Measurements from ENCODE around the gene NSFL1C.
"Not testable (repeated sequence)": the region's sequence is repeated elsewhere in the genome, so short reads cannot be mapped to it uniquely, and the experiment has no call there.

The NSFL1C gene

DNA sequence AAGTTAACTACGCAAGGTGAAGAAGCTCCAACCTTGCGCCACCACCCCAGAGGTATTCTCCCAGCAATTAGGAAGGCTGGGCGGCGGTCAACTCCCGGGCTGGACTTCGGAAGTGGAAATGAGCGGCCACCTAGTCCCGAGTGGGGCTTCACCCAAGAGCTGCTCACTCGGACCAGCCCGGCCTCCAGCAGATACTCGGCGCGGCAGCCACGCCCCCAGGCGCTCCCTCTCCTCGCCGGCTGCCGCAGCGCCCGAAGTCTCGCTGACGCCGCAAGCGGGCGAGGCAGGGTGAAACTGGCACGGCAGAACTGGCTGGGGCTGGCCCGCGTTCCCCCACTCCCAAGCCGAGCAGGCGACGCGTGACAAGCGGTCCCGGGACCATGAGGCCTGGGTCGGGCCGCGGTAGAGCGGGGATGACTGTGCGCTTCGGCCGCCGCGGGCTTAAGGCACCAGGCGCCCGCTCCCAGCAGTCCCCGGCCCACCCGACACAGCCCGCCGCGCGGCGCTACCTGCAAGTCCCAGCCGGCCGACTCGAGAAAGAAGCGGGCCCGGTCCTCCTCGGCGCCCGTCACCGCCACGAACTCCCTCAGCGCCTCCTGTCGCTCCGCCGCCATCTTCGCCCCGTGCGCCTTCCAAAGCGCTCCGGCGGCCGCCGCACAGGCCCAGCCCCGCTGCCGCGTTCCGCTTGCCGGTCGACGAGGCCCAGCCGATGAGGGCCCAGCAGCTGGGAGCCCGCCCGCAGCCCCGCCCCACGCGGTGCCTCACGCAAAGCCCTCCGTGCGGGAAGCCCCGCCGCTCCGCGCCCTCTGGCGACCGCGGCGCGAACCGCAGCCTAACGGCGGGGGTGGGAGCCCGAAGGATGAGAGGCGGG is at the start of gene NSFL1C:
Gene NSFL1C (minus strand): TSS at position 639 of the 871 bp plus-strand sequence. CDS start 25 bp downstream, at position 614.
- peak; percentile 98 to 99 for DNase-seq (ENCODE audit: low spot score in 2 of 2)
- Mint-ChIP-seq H3K4me3 (peak within 1 kb of the TSS; percentile 83), H3K27ac (peak within 1 kb of the TSS; percentile 78), H3K27me3 (no peaks in the 10 kb centered on the region), H3K36me3 (peaks cover 2% of the 10 kb centered on the region), H3K9me3 (no peaks in the 10 kb centered on the region), H3K4me1 (peaks cover 42% of the 10 kb centered on the region)
- peak; percentile 88 for ATAC-seq (ENCODE audit: low read depth)

DNA sequence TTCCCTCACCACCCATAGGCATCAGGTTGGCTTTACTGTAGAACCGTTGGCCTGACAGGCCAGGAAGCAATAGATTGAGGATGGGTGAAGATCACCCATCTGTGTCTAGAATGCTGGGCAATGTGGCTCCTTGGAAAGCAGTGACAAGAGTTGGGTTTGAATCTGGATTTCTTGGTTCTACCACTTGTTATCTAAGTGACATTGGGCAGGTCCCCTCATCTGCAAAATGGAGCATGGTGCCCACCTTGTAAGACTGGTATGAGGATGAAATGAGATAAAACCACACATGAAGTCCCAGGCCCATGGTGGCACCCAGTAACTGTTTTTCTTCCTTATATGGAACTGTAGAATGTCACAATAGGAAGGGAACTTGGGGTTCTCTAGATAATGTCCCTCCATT is 47.2 kb upstream of the NSFL1C start:
- peaks cover 13% of the 10 kb centered on the region for H3K27me3 Mint-ChIP-seq
- peaks cover 5% of the 10 kb centered on the region for H3K9me3 Mint-ChIP-seq
- H3K4me1 Mint-ChIP-seq, result peaks cover 2% of the 10 kb centered on the region
- ATAC-seq (ENCODE audit: low read depth), result no peak
- H3K36me3 Mint-ChIP-seq, result no peaks in the 10 kb centered on the region
- DNase-seq (ENCODE audit: low spot score in 2 of 2), result no peak
- no peak overlapping the region for H3K4me3 Mint-ChIP-seq
- no peak overlapping the region for H3K27ac Mint-ChIP-seq

DNA sequence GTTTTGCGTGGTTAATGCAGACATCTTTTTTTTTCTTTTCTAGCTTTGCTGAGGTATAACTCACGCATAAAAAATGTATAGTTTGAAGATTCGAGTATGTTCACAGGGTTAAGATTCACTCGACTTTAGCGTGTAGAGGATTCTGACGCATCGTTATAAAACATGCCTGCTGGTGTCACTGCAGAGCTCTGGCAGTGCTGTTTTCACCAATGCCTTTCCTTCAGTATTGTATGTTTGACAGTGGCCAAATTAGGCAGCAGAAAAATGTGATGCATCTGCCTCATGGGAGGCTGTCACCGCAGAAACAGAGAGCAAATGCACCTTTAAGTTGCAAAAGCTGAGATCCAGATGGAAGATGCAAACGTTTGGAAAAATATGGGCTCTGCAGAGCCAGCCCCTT is 42.6 kb upstream of the NSFL1C start:
- Mint-ChIP-seq H3K27ac (no peak overlapping the region), H3K4me3 (no peak overlapping the region), H3K36me3 (no peaks in the 10 kb centered on the region), H3K4me1 (peaks cover 1% of the 10 kb centered on the region), H3K27me3 (peaks cover 19% of the 10 kb centered on the region), H3K9me3 (peaks cover 5% of the 10 kb centered on the region)
- DNase-seq (ENCODE audit: low spot score in 2 of 2) (no peak), ATAC-seq (ENCODE audit: low read depth) (peak; percentile 81)

DNA sequence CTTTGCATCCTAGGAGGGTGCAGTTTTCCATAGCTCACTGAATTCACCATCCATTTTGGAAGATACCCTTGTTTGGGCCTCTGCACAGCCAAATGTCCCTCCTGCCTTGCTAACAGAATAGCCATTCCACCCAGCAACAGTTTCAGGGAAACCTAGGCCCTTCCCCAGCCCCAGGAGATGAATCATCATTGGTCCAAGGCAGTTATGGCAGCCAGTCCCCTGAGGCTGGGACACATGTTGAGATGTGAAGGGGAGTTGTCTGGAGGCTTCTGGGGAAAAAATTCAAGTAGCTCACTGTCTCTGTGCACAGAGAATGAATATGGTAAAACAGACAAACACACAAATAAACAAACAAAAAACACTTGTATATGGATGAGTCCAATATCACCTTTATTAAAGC is 41.9 kb upstream of the NSFL1C start:
- Mint-ChIP-seq H3K27me3 (peaks cover 18% of the 10 kb centered on the region), H3K9me3 (peaks cover 3% of the 10 kb centered on the region), H3K27ac (no peak overlapping the region), H3K4me1 (peaks cover under 1% of the 10 kb centered on the region), H3K4me3 (no peak overlapping the region), H3K36me3 (no peaks in the 10 kb centered on the region)
- DNase-seq (ENCODE audit: low spot score in 2 of 2) (no peak), ATAC-seq (ENCODE audit: low read depth) (no peak)

GRCh38 chr20:1507276-1507675 is 40.6 kb upstream of the NSFL1C start:
- Mint-ChIP-seq H3K4me3 (no peak overlapping the region), H3K27ac (no peak overlapping the region), H3K4me1 (peaks cover 2% of the 10 kb centered on the region), H3K36me3 (no peaks in the 10 kb centered on the region), H3K9me3 (peaks cover 3% of the 10 kb centered on the region), H3K27me3 (peaks cover 22% of the 10 kb centered on the region)
- DNase-seq (ENCODE audit: low spot score in 2 of 2) (no peak), ATAC-seq (ENCODE audit: low read depth) (no peak)

GRCh38 chr20:1505871-1506270 is 39.2 kb upstream of the NSFL1C start:
- ATAC-seq (ENCODE audit: low read depth), result no peak
- no peak for DNase-seq (ENCODE audit: low spot score in 2 of 2)
- peaks cover 2% of the 10 kb centered on the region for H3K4me1 Mint-ChIP-seq
- peaks cover 3% of the 10 kb centered on the region for H3K9me3 Mint-ChIP-seq
- no peak overlapping the region for H3K4me3 Mint-ChIP-seq
- no peak overlapping the region for H3K27ac Mint-ChIP-seq
- H3K36me3 Mint-ChIP-seq, result no peaks in the 10 kb centered on the region
- H3K27me3 Mint-ChIP-seq, result peaks cover 15% of the 10 kb centered on the region

DNA sequence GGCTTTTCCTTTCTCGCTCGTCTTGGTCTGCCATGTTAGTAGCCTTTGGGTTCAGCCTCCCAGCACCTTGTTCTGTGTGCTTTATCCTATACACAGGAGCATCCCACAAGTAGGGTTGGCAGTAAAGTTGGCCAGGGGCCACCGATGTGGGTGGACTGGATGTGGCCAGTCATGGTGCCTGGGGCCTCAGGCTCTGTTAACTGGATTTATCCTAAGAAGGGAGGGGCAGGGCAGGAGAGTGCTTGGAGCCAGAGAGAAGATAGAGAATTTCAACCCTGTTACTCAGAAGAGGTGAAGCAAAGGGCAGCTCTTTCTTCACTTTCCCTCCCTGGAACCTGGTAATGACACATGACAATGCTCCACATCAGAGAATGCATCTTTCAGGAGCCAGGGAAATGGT is 38.7 kb upstream of the NSFL1C start:
- ATAC-seq (ENCODE audit: low read depth) (no peak), DNase-seq (ENCODE audit: low spot score in 2 of 2) (no peak)
- Mint-ChIP-seq H3K27ac (no peak overlapping the region), H3K9me3 (peaks cover 3% of the 10 kb centered on the region), H3K4me3 (no peak overlapping the region), H3K36me3 (no peaks in the 10 kb centered on the region), H3K27me3 (peaks cover 18% of the 10 kb centered on the region), H3K4me1 (peaks cover 5% of the 10 kb centered on the region)

DNA sequence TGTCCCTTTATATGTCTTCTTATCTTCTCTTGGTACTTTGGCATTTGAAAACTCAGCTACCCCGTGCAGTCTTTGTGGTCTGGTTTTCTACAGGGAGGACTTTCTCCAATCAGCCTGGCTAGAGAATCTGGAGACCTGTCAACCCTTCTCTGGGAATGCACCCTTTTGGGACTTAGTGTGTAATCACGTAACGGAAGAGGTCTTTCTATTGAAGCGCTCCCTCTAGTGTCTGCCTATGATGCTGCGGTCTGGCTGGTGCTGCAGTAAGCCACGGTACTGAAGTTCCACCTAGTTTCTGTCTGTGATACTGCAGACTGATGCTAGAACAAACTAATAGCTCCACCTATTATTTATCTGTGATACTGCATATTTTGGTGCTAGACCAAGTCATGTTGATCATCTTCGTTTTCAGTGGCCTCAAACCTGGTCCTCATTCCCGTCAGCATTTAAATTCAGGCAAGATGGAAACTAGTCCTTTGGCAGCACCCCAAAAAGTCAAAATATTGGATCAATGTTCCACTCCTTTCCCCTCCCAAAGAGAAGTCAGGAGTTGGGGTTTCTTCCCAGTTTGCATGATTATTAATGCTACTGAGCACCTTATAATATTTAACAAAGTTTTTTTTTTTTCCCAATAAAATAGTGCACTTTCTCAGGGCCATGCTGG is 37.0 kb upstream of the NSFL1C start:
- Mint-ChIP-seq H3K4me1 (peaks cover 6% of the 10 kb centered on the region), H3K9me3 (peaks cover 3% of the 10 kb centered on the region), H3K4me3 (no peak overlapping the region), H3K27me3 (peaks cover 20% of the 10 kb centered on the region), H3K36me3 (no peaks in the 10 kb centered on the region), H3K27ac (no peak overlapping the region)
- ATAC-seq (ENCODE audit: low read depth) (peak; percentile 100), DNase-seq (ENCODE audit: low spot score in 2 of 2) (peak; percentile 68 to 79)

- Mint-ChIP-seq H3K27ac (no peak overlapping the region), H3K4me3 (no peak overlapping the region), H3K27me3 (peaks cover 14% of the 10 kb centered on the region), H3K36me3 (no peaks in the 10 kb centered on the region), H3K9me3 (peaks cover 3% of the 10 kb centered on the region), H3K4me1 (peaks cover 6% of the 10 kb centered on the region)
- ATAC-seq (ENCODE audit: low read depth) (no peak), DNase-seq (ENCODE audit: low spot score in 2 of 2) (no peak)
Observed at GRCh38 chr20:1500496-1500895, 33.8 kb upstream of the NSFL1C start.

- H3K36me3 Mint-ChIP-seq, result no peaks in the 10 kb centered on the region
- H3K4me3 Mint-ChIP-seq, result no peak overlapping the region
- H3K9me3 Mint-ChIP-seq, result peaks cover 3% of the 10 kb centered on the region
- ATAC-seq (ENCODE audit: low read depth) (no peak), DNase-seq (ENCODE audit: low spot score in 2 of 2) (no peak)
- H3K4me1 Mint-ChIP-seq, result peaks cover 11% of the 10 kb centered on the region
- no peak overlapping the region for H3K27ac Mint-ChIP-seq
- peaks cover 14% of the 10 kb centered on the region for H3K27me3 Mint-ChIP-seq
Observed at GRCh38 chr20:1499528-1500420, 33.1 kb upstream of the NSFL1C start.

DNA sequence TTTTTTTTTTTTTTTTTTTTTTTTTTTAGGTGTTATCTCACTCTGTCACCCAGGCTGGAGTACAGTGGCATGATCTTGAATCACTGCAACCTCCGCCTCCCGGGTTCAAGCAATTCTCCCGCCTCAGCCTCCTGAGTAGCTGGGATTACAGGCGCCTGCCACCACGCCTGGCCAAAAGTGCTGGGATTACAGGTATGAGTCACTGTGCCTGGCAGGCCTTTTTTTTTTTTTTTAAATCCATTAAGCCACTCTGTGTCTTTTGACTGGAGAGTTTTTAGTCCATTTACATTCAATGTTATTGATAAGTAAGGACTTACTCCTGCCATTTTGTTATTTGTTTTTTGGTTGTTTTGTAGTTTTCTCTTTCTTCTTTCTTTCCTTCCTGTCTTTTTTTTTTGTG is 30.7 kb upstream of the NSFL1C start:
- not testable (repeated sequence) for H3K27me3 Mint-ChIP-seq; H3K9me3 Mint-ChIP-seq; H3K36me3 Mint-ChIP-seq; H3K4me3 Mint-ChIP-seq; H3K27ac Mint-ChIP-seq; DNase-seq (ENCODE audit: low spot score in 2 of 2); ATAC-seq (ENCODE audit: low read depth)
- peaks cover 17% of the 10 kb centered on the region for H3K4me1 Mint-ChIP-seq

DNA sequence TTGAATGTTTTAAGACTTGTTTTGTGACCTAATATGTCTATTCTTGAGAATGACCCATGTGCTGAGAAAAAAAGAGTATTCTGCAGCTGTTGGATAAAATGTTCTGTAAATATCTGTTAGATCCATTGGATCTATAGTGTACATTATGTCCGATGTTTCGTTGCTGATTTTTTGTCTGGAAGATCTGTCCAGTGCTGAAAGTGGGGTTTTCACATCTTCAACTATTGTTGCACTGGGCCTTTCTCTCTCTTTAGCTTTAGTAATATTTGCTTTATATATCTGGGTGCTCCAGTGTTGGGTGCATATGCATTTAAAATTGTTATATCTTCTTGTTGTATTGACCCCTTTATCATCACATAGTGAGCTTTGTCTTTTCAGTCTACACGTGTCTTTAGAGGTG is 30.3 kb upstream of the NSFL1C start:
- Mint-ChIP-seq H3K36me3 (no peaks in the 10 kb centered on the region), H3K4me3 (no peak overlapping the region), H3K9me3 (peaks cover 2% of the 10 kb centered on the region), H3K27me3 (peaks cover 6% of the 10 kb centered on the region), H3K4me1 (peaks cover 21% of the 10 kb centered on the region), H3K27ac (no peak overlapping the region)
- DNase-seq (ENCODE audit: low spot score in 2 of 2) (no peak), ATAC-seq (ENCODE audit: low read depth) (no peak)

DNA sequence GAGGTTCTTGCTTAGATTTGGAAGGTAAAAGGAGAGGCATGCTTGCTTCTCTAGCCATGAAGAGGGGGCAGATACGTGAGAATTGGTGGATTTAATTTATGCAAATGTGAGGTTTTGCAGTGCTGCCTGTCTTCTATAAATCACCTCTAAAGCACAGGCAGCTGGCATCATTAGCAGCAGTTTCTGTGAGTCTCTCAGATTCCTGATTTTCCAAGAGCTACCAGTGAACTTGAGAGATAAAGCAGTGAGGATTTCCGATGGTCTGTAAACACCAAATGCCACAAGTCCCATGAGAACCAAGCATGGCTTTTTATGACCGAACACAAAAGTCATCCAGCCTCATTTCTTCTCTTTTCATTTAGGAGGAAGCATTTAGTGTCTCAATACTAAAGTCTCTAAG is 27.8 kb upstream of the NSFL1C start:
- ATAC-seq (ENCODE audit: low read depth) (peak; percentile 34), DNase-seq (ENCODE audit: low spot score in 2 of 2) (no peak)
- Mint-ChIP-seq H3K4me1 (peaks cover 23% of the 10 kb centered on the region), H3K27me3 (no peaks in the 10 kb centered on the region), H3K27ac (peak overlapping the region; percentile 5), H3K36me3 (no peaks in the 10 kb centered on the region), H3K4me3 (no peak overlapping the region), H3K9me3 (peaks cover 2% of the 10 kb centered on the region)

GRCh38 chr20:1493536-1493935 is 26.9 kb upstream of the NSFL1C start:
- H3K4me1 Mint-ChIP-seq, result peaks cover 23% of the 10 kb centered on the region

More at GRCh38 chr20:1493536-1493935, 26.9 kb upstream of the NSFL1C start:
- Mint-ChIP-seq H3K27me3 (no peaks in the 10 kb centered on the region), H3K27ac (no peak overlapping the region), H3K9me3 (peaks cover 2% of the 10 kb centered on the region), H3K36me3 (no peaks in the 10 kb centered on the region), H3K4me3 (no peak overlapping the region)
- DNase-seq (ENCODE audit: low spot score in 2 of 2) (no peak), ATAC-seq (ENCODE audit: low read depth) (no peak)

Data from memory B cell (primary cell).